Measurements from ENCODE around the gene MAGI1. TPM values are rescaled to one million over a fixed set of nuclear protein-coding genes. Genes with fewer than 3 reads are reported as not detected.

The MAGI1 gene
- total RNA-seq, 1 experiment from 2014 or later, result 58.2 TPM

- TF ChIP-seq ESRRA (CRISPR knock-in tag; IDR thresholded peaks at IDR 0.05; ENCODE audit: borderline replicate concordance) (no peak), SMAD4 (CRISPR knock-in tag; IDR thresholded peaks at IDR 0.05) (no peak), OVOL2 (CRISPR knock-in tag; IDR thresholded peaks at IDR 0.05; ENCODE audit: borderline replicate concordance) (no peak), FOXP1 (CRISPR knock-in tag; IDR thresholded peaks at IDR 0.05; ENCODE audit: borderline replicate concordance) (no peak), ELF4 (CRISPR knock-in tag; IDR thresholded peaks at IDR 0.05; ENCODE audit: low read depth) (no peak), ZNF219 (CRISPR knock-in tag; IDR thresholded peaks at IDR 0.05; ENCODE audit: borderline replicate concordance) (no peak), HMGXB4 (CRISPR knock-in tag; IDR thresholded peaks at IDR 0.05) (no peak), GABPB1 (CRISPR knock-in tag; IDR thresholded peaks at IDR 0.05) (no peak), KAT7 (CRISPR knock-in tag; IDR thresholded peaks at IDR 0.05; ENCODE audit: borderline replicate concordance) (no peak), CBFB (CRISPR knock-in tag; IDR thresholded peaks at IDR 0.05; ENCODE audit: low read depth) (no peak)
- TF ChIP-seq, protein P1, sequence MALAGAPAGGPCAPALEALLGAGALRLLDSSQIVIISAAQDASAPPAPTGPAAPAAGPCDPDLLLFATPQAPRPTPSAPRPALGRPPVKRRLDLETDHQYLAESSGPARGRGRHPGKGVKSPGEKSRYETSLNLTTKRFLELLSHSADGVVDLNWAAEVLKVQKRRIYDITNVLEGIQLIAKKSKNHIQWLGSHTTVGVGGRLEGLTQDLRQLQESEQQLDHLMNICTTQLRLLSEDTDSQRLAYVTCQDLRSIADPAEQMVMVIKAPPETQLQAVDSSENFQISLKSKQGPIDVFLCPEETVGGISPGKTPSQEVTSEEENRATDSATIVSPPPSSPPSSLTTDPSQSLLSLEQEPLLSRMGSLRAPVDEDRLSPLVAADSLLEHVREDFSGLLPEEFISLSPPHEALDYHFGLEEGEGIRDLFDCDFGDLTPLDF (CRISPR knock-in tag; IDR thresholded peaks at IDR 0.05), result no peak
These were observed 16.6 kb upstream of the MAGI1 start (continued) for GRCh38 chr3:66055289-66055688.

DNA sequence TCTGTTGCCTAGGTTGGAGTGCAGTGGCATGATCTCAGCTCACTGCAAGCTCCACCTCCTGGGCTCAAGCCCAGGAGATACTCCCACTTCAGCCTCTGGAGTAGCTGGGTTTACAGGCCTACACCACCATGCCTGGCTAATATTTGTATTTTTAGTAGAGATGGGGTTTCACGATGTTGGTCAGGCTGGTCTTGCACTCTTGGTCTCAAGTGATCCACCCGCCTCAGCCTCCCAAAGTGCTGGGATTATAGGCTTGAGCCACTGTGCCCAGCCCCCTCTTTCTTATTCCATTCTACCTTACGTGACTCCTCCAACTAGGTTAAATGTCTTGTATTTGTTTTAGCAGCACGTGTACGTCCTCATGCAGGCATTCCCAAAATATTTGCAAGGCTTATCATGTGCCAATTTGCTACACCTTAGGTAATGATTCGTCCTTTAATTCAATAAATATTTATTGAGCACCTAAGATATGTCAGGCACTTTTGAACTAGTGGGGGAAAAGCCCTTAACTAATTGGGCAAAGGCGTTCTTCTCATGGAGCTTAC is 14.9 kb upstream of the MAGI1 start:
- H3K4me1 Mint-ChIP-seq, result peaks cover 33% of the 10 kb centered on the region
- ChIA-PET POLR2A (no interaction called here), CTCF (interaction anchor here (0.6 kb wide), 1 partner anchor 83 kb away, joined by 3 read pairs; no protein-coding TSS in a partner anchor)
- no peak for DNase-seq (ENCODE audit: low spot score)
- H3K27me3 Mint-ChIP-seq (ENCODE audit: low read depth), result peaks cover 7% of the 10 kb centered on the region; the same call in 1 of the 2 replicates
- peak; percentile 41 for ATAC-seq
- no peak overlapping the region for H3K4me3 Mint-ChIP-seq
- H3K36me3 Mint-ChIP-seq, result peaks cover 21% of the 10 kb centered on the region
- peaks cover 25% of the 10 kb centered on the region for H3K9me3 Mint-ChIP-seq
- H3K27ac Mint-ChIP-seq, result 0 out of 2 replicates have a peak overlapping the region, but pooled peaks have one; percentile 10
- TF ChIP-seq ZNF671 (CRISPR knock-in tag; IDR thresholded peaks at IDR 0.05), result no peak
- no peak for TF ChIP-seq ESRRA (CRISPR knock-in tag; IDR thresholded peaks at IDR 0.05; ENCODE audit: borderline replicate concordance)
- TF ChIP-seq ZNF281 (CRISPR knock-in tag; IDR thresholded peaks at IDR 0.05), result no peak
- no peak for TF ChIP-seq MXD4 (CRISPR knock-in tag; IDR thresholded peaks at IDR 0.05; ENCODE audit: borderline replicate concordance)
- no peak for TF ChIP-seq JUN (CRISPR knock-in tag; IDR thresholded peaks at IDR 0.05)
- no peak for TF ChIP-seq STAT6 (CRISPR knock-in tag; conservative IDR thresholded peaks at IDR 0.05; ENCODE audit: low read depth)
- TF ChIP-seq, protein P2, sequence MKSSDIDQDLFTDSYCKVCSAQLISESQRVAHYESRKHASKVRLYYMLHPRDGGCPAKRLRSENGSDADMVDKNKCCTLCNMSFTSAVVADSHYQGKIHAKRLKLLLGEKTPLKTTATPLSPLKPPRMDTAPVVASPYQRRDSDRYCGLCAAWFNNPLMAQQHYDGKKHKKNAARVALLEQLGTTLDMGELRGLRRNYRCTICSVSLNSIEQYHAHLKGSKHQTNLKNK (CRISPR knock-in tag; IDR thresholded peaks at IDR 0.05), result no peak
- TF ChIP-seq TEAD1 (CRISPR knock-in tag; IDR thresholded peaks at IDR 0.05), result no peak
- no peak for TF ChIP-seq ELF4 (CRISPR knock-in tag; IDR thresholded peaks at IDR 0.05; ENCODE audit: low read depth)
- TF ChIP-seq, protein P3, sequence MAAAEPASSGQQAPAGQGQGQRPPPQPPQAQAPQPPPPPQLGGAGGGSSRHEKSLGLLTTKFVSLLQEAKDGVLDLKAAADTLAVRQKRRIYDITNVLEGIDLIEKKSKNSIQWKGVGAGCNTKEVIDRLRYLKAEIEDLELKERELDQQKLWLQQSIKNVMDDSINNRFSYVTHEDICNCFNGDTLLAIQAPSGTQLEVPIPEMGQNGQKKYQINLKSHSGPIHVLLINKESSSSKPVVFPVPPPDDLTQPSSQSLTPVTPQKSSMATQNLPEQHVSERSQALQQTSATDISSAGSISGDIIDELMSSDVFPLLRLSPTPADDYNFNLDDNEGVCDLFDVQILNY (CRISPR knock-in tag; IDR thresholded peaks at IDR 0.05), result no peak
- TF ChIP-seq ZNF263 (CRISPR knock-in tag; IDR thresholded peaks at IDR 0.05; ENCODE audit: low read depth), result no peak
- no peak for TF ChIP-seq ZNF317 (CRISPR knock-in tag; IDR thresholded peaks at IDR 0.05; ENCODE audit: borderline replicate concordance, low read depth)
- TF ChIP-seq TP53 (CRISPR knock-in tag; IDR thresholded peaks at IDR 0.05), result no peak
- TF ChIP-seq ATF6 (CRISPR knock-in tag; IDR thresholded peaks at IDR 0.05), result no peak

All from WTC11 (cell line).